Ishikawa (cell line): ENCODE measurements around the gene DENND11.

Experiments
- CEBPB ChIP-seq: IDR thresholded peaks from 2 replicates; pipeline ENCODE4 v1.6.1; 2012
- CREB1 ChIP-seq: IDR thresholded peaks from 2 replicates; pipeline ENCODE4 v1.6.1; 2012; ENCODE audit warnings: low read depth
- EGR1 ChIP-seq: IDR thresholded peaks from 2 replicates; pipeline ENCODE4 v1.6.1; 2012
- EP300 ChIP-seq: IDR thresholded peaks from 2 replicates; pipeline ENCODE4 v1.6.1; 2012; ENCODE audit warnings: borderline replicate concordance
- FOXM1 ChIP-seq: IDR thresholded peaks from 2 replicates; pipeline ENCODE4 v1.6.1; 2012; ENCODE audit warnings: low read depth, borderline replicate concordance
- NFIC ChIP-seq: IDR thresholded peaks from 2 replicates; pipeline ENCODE4 v1.6.1; 2012
- RAD21 ChIP-seq: IDR thresholded peaks from 2 replicates; pipeline ENCODE4 v1.6.1; 2012; ENCODE audit warnings: low read depth
- TAF1 ChIP-seq: IDR thresholded peaks from 2 replicates; pipeline ENCODE4 v1.6.1; 2012; ENCODE audit warnings: low read depth, mild to moderate bottlenecking
- TCF12 ChIP-seq: IDR thresholded peaks from 2 replicates; pipeline ENCODE4 v1.6.1; 2012; ENCODE audit warnings: low read depth
- TEAD4 ChIP-seq: IDR thresholded peaks from 2 replicates; pipeline ENCODE4 v1.6.1; 2012
- YY1 ChIP-seq: IDR thresholded peaks from 2 replicates; pipeline ENCODE4 v1.6.1; 2012; ENCODE audit warnings: low read depth
- ZBTB7A ChIP-seq: IDR thresholded peaks from 2 replicates; pipeline ENCODE4 v1.6.1; 2012; ENCODE audit warnings: low read depth
- TF ChIP-seq, protein P1 (sequence below): IDR thresholded peaks from 2 replicates; pipeline ENCODE4 v1.6.1; 2012
- TF ChIP-seq, protein P2 (sequence below): IDR thresholded peaks from 2 replicates; pipeline ENCODE4 v1.6.1; 2012
- TF ChIP-seq, protein P3 (sequence below): IDR thresholded peaks from 2 replicates; pipeline ENCODE4 v1.6.1; 2012; ENCODE audit warnings: low read depth, mild to moderate bottlenecking

The DENND11 gene

DNA sequence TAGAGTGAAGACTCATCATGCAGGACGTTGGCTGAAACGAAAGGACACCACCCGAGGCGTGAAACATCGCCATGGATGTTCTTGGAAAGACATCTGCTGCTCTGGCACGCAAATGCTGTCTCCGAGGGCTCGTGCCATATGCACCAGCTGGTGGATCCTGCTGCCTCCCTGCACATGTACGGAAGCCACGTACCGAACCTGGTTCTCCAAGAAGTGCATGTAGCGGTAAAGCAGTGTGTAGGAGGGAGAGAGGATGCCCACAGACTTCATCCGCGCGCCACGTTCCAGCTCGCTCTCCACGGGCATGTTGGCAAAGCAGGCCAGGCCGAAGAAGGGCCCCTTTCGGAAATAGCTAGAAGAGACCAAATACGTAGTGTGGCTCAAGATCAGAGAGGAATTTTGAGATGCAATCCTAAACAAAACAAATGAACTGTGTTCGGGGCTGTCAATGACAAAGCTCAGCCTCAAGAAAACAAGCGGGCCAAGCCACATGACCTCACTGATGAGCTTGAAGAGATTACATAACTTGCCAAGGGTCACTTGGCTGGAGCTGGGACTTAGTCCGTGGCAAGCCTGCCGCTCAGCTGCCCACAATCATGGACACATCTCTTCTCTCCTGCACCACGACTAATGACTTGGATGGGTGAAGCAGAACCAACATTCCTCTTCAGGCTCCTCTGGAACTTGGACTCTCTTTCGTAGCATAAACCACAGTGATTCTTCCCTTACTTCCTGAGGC, 16.5 kb downstream of the DENND11 start:
- no peak for TF ChIP-seq CEBPB
- TF ChIP-seq, protein P1, sequence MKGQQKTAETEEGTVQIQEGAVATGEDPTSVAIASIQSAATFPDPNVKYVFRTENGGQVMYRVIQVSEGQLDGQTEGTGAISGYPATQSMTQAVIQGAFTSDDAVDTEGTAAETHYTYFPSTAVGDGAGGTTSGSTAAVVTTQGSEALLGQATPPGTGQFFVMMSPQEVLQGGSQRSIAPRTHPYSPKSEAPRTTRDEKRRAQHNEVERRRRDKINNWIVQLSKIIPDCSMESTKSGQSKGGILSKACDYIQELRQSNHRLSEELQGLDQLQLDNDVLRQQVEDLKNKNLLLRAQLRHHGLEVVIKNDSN = no peak
- no peak for TF ChIP-seq CREB1
- no peak for TF ChIP-seq YY1
- TF ChIP-seq EGR1 = no peak
- TF ChIP-seq NFIC = no peak
- no peak for TF ChIP-seq TAF1
- no peak for TF ChIP-seq ZBTB7A
- no peak for TF ChIP-seq TCF12
- TF ChIP-seq, protein P2, sequence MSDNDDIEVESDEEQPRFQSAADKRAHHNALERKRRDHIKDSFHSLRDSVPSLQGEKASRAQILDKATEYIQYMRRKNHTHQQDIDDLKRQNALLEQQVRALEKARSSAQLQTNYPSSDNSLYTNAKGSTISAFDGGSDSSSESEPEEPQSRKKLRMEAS = no peak
- no peak for TF ChIP-seq TEAD4
- TF ChIP-seq FOXM1 = no peak
- TF ChIP-seq, protein P3, sequence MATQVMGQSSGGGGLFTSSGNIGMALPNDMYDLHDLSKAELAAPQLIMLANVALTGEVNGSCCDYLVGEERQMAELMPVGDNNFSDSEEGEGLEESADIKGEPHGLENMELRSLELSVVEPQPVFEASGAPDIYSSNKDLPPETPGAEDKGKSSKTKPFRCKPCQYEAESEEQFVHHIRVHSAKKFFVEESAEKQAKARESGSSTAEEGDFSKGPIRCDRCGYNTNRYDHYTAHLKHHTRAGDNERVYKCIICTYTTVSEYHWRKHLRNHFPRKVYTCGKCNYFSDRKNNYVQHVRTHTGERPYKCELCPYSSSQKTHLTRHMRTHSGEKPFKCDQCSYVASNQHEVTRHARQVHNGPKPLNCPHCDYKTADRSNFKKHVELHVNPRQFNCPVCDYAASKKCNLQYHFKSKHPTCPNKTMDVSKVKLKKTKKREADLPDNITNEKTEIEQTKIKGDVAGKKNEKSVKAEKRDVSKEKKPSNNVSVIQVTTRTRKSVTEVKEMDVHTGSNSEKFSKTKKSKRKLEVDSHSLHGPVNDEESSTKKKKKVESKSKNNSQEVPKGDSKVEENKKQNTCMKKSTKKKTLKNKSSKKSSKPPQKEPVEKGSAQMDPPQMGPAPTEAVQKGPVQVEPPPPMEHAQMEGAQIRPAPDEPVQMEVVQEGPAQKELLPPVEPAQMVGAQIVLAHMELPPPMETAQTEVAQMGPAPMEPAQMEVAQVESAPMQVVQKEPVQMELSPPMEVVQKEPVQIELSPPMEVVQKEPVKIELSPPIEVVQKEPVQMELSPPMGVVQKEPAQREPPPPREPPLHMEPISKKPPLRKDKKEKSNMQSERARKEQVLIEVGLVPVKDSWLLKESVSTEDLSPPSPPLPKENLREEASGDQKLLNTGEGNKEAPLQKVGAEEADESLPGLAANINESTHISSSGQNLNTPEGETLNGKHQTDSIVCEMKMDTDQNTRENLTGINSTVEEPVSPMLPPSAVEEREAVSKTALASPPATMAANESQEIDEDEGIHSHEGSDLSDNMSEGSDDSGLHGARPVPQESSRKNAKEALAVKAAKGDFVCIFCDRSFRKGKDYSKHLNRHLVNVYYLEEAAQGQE = no peak
- TF ChIP-seq EP300 = no peak
- no peak for TF ChIP-seq RAD21

GRCh38 chr7:141679014-141679413, 23.0 kb downstream of the DENND11 start:
- TF ChIP-seq ZBTB7A = no peak

DNA sequence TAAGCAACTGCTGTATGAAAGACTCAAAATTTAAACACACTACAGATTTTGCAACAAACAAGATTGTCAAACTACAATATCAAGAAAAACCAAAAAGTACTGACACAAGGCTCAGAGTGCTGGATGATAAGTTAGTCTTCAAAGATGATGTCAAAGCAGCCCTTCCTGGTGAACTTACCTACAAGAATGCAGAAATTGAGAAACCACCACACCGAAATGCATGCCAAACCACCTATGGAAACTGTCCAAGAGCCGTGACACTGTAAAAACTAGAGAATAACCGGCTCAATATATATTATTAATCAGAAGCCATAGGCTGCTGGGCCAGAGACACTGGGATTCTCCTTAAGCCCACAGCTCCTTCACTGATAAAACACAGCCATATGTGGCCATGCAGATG, 25.3 kb downstream of the DENND11 start:
- TF ChIP-seq TEAD4 (peak; percentile 43; the same call in 1 of the 2 replicates), NFIC (peak; percentile 66; the same call in 1 of the 2 replicates), FOXM1 (no peak), CEBPB (peak; percentile 53; the same call in 1 of the 2 replicates)
- TF ChIP-seq, protein P2 = 0 out of 2 replicates have a peak, but pooled peaks have one; percentile 24

- TF ChIP-seq, protein P2 = no peak
Observed at GRCh38 chr7:141675436-141676215, 26.3 kb downstream of the DENND11 start.

DNA sequence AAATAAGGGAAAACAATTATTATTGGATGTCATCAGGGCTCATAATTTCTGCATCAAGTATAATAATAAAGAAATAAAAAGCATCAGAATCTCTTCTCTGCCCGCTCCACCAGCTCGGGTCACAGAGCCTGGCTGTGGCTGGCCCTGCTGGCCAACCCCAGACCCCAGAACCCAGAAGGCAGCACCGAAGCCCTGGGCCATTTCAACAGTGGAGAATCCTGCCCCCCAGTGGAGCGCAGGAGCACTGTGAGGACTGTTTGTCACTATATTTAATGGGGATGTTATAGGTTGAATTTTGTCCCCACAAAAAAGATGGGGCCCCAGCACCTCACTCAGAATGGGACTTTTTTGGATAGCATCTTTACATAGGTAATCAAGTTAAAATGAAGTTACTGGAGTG, 27.3 kb downstream of the DENND11 start:
- TF ChIP-seq TEAD4 (no peak), RAD21 (peak; percentile 57)
- TF ChIP-seq, protein P1 = no peak

GRCh38 chr7:141674171-141674671, 27.7 kb downstream of the DENND11 start:
- TF ChIP-seq NFIC (peak; percentile 75), ZBTB7A (no peak), TAF1 (peak; percentile 31; the same call in 1 of the 2 replicates), TEAD4 (peak; percentile 72), EGR1 (peak; percentile 43; the same call in 1 of the 2 replicates), CREB1 (no peak), TCF12 (peak; percentile 95), YY1 (peak; percentile 67), CEBPB (peak; percentile 28), FOXM1 (peak; percentile 95), RAD21 (no peak), EP300 (peak; percentile 97)
- TF ChIP-seq, protein P3 = no peak
- TF ChIP-seq, protein P2 = no peak; the same call in none of the 2 replicates
- TF ChIP-seq, protein P1 = no peak
